Subcutaneous adipose tissue (tissue), 4 donors: ENCODE data around the gene CCDC167. TPM values are rescaled to one million over a fixed set of nuclear protein-coding genes. Genes with fewer than 3 reads are reported as not detected.

Experiments used
- total RNA-seq, 4 donors: library from RNA; depleted of rRNA; stranded (reverse); fragments of >200 nt; gene quantifications; one replicate each; pipeline ENCODE4 v1.1.0, GENCODE V29; 2016
- TF ChIP-seq, protein P1 (sequence below): fragments of 450-650 bp; IDR thresholded peaks from one replicate; pipeline ENCODE4 v1.5.1; 2016; ENCODE audit warnings: low read depth, mild to moderate bottlenecking, control low read depth, antibody characterized with exemption, moderate library complexity

The CCDC167 gene
- total RNA-seq, 4 donors from 2014 or later = 12.1 to 27.2 (median 12.6) TPM

GRCh38 chr6:37528541-37528940, 28.8 kb upstream of the CCDC167 start:
- TF ChIP-seq, protein P1, sequence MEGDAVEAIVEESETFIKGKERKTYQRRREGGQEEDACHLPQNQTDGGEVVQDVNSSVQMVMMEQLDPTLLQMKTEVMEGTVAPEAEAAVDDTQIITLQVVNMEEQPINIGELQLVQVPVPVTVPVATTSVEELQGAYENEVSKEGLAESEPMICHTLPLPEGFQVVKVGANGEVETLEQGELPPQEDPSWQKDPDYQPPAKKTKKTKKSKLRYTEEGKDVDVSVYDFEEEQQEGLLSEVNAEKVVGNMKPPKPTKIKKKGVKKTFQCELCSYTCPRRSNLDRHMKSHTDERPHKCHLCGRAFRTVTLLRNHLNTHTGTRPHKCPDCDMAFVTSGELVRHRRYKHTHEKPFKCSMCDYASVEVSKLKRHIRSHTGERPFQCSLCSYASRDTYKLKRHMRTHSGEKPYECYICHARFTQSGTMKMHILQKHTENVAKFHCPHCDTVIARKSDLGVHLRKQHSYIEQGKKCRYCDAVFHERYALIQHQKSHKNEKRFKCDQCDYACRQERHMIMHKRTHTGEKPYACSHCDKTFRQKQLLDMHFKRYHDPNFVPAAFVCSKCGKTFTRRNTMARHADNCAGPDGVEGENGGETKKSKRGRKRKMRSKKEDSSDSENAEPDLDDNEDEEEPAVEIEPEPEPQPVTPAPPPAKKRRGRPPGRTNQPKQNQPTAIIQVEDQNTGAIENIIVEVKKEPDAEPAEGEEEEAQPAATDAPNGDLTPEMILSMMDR = no peak

- TF ChIP-seq, protein P1 = no peak
Observed at GRCh38 chr6:37525460-37526357, 26.0 kb upstream of the CCDC167 start.

DNA sequence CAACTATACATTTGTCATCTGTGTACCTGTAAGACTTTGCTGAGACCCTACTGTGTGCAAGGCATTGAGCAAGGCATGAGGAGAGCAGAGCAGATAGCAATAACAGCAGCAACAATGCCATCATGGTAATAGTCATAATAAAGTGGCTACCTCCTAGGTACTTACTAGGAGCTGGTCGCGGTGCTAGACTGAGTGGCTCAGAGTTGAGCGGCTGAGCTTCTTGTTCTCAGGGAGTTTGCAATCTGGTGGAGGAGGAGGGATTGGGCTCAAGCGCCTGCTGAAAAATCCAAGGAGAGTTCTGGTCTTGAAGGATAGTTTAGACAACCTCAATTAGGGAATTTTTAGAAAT, 25.3 kb upstream of the CCDC167 start:
- TF ChIP-seq, protein P1 = no peak

GRCh38 chr6:37524025-37524969, 24.6 kb upstream of the CCDC167 start:
- TF ChIP-seq, protein P1 = no peak

DNA sequence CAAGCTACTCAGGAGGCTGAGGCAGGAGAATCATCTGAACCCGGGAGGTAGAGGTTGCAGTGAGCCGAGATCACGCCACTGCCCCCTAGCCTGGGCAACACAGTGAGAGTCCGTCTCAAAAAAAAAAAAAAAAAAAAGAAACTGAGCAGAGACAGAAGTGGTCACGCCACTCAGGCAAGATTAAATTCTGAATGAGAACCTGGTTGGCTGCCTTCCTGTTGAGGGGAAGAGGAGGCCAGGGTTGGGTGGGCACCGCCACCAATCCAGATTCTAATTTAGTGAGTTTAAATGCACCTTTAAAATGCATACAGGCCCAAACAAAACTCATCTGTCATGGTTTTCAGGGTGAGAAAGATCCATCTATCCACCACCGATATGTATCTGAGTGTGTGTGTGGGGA, 23.7 kb upstream of the CCDC167 start:
- TF ChIP-seq, protein P1 = no peak

DNA sequence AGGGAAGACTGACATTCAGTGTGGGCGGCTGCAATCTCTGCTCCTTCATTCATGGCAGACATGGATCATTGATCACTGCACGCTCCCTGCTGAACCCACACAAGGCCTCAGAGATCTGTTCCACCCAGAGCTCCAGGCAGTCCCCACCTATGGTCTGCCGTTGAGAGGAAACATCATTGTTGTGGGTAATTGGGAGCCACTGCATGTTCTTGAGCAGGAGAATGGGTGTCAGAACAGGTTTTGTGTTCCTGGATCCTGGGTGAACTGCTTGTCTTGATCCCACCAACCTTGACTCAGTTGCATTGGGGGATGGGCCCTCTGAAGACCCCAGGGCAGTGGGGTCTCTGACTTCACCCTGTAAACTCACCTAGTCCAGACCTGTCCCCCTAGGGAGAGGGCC, 23.1 kb upstream of the CCDC167 start:
- TF ChIP-seq, protein P1 = no peak

GRCh38 chr6:37521674-37522073, 22.0 kb upstream of the CCDC167 start:
- TF ChIP-seq, protein P1 = no peak
